A549 (cell line): ENCODE measurements around the gene PRKD1. TPM values are rescaled to one million over a fixed set of nuclear protein-coding genes. Genes with fewer than 3 reads are reported as not detected.
A peak's percentile ranks its signal among the peaks of the same experiment; 100 is the strongest.

Experiments used
- ATAC-seq, 2 experiments: fragments of 200-7000 bp in 1 of 2; fragments of >200 bp in 1 of 2; cut with Nextera tagmentation in 1 of 2; cut with Tn5 transposase in 1 of 2; 3 replicates each; pipeline versions ENCODE4 v1.8.0 to v1.9.1; 2018 to 2020; ENCODE audit warnings: mild to moderate bottlenecking in 1 of 2, moderate library complexity in 1 of 2
- CTCF ChIA-PET: fragments of 300-600 bp; sonication (Branson Sonifier 250); formaldehyde crosslinking; extraction: SDS; loops from one replicate; lab custom pipeline; 2021; ENCODE audit warnings: antibody characterized with exemption, inconsistent platforms; lab: Yijun Ruan, JAX
- POLR2A ChIA-PET: fragments of 350-600 bp; formaldehyde crosslinking; extraction: SDS; loops from one replicate; lab custom pipeline; 2021; ENCODE audit warnings: antibody characterized with exemption, inconsistent platforms; lab: Yijun Ruan, JAX
- DNase-seq, 2 experiments: peaks; one replicate each; pipeline versions ENCODE4 v3.0.0 to v3.0.0-alpha.2; 2011 to 2016; ENCODE audit warnings: low read depth in 1 of 2, low spot score in 1 of 2
- FAIRE-seq: peaks from 2 replicates; lab custom pipeline; 2011; peaks lifted over from hg19 to GRCh38; lab: Jason Lieb, UNC
- H3K27ac ChIP-seq, 2 experiments: fragments of >200 bp; sonication (Bioruptor Twin); formaldehyde crosslinking; 3 replicates each; pipeline ENCODE4 v1.5.1; 2016 to 2017
- H3K4me1 ChIP-seq: fragments of >200 bp; sonication (Bioruptor Twin); formaldehyde crosslinking; 3 replicates; pipeline ENCODE4 v1.6.1; 2016
- H3K4me2 ChIP-seq: fragments of >200 bp; sonication (Bioruptor Twin); formaldehyde crosslinking; 3 replicates; pipeline ENCODE4 v1.6.1; 2016
- H3K4me3 ChIP-seq: fragments of >200 bp; sonication (Bioruptor Twin); formaldehyde crosslinking; 3 replicates; pipeline ENCODE4 v1.5.1; 2016
- H3K9me3 ChIP-seq: fragments of >200 bp; sonication (Bioruptor Twin); formaldehyde crosslinking; 3 replicates; pipeline ENCODE4 v1.6.1; 2016
- CBX2 ChIP-seq: fragments of 200-600 bp; sonication (generic); IDR thresholded peaks from 2 replicates; pipeline ENCODE4 v1.6.1; 2016; ENCODE audit warnings: low read depth, mild to moderate bottlenecking, borderline replicate concordance
- CBX8 ChIP-seq: fragments of 200-600 bp; sonication (generic); IDR thresholded peaks from 2 replicates; pipeline ENCODE4 v1.6.1; 2016
- EHF ChIP-seq: fragments of 250-450 bp; sonication (Bioruptor Pico); IDR thresholded peaks from 2 replicates; pipeline ENCODE4 v1.5.0; 2020; ENCODE audit warnings: mild to moderate bottlenecking
- EP300 ChIP-seq, 2 experiments: fragments of >200 bp; sonication (Bioruptor Twin); formaldehyde crosslinking; IDR thresholded peaks; 2 replicates in 1 of 2; 3 replicates in 1 of 2; pipeline ENCODE4 v1.6.1; 2016 to 2017
- GATA3 ChIP-seq: IDR thresholded peaks from 2 replicates; pipeline ENCODE4 v1.6.1; 2012; ENCODE audit warnings: borderline replicate concordance
- HOXA7 ChIP-seq: fragments of 250-450 bp; sonication (Bioruptor Pico); IDR thresholded peaks from 2 replicates; pipeline ENCODE4 v1.5.0; 2020; ENCODE audit warnings: mild to moderate bottlenecking, moderate library complexity
- KDM5A ChIP-seq: fragments of 200-600 bp; sonication (generic); IDR thresholded peaks from 2 replicates; pipeline ENCODE4 v1.6.1; 2016; ENCODE audit warnings: antibody characterized with exemption, mild to moderate bottlenecking
- MAFK ChIP-seq: fragments of 450-650 bp; IDR thresholded peaks from 2 replicates; pipeline ENCODE4 v1.6.1; 2014; ENCODE audit not compliant: partially characterized antibody
- NPAS2 ChIP-seq: fragments of 250-450 bp; sonication (Bioruptor Pico); IDR thresholded peaks from 2 replicates; pipeline ENCODE4 v1.8.0; 2022; ENCODE audit warnings: mild to moderate bottlenecking, moderate library complexity, borderline replicate concordance
- PHF8 ChIP-seq: fragments of 200-600 bp; sonication (generic); IDR thresholded peaks from 2 replicates; pipeline ENCODE4 v1.6.1; 2016; ENCODE audit warnings: low read depth, mild to moderate bottlenecking, antibody characterized with exemption, moderate library complexity, borderline replicate concordance
- POLR2AphosphoS2 ChIP-seq: conservative IDR thresholded peaks from 2 replicates; pipeline ENCODE4 v1.6.1; 2012; ENCODE audit warnings: low read length, improper control_type of control experiment, inconsistent platforms
- RAD21 ChIP-seq, 2 experiments: fragments of >200 bp in 1 of 2; sonication (Bioruptor Twin) in 1 of 2; formaldehyde crosslinking in 1 of 2; IDR thresholded peaks in 1 of 2; conservative IDR thresholded peaks in 1 of 2; 2 replicates in 1 of 2; 3 replicates in 1 of 2; pipeline ENCODE4 v1.6.1; 2012 to 2018; ENCODE audit warnings: inconsistent platforms in 1 of 2
- RCOR1 ChIP-seq: fragments of 150-350 bp; IDR thresholded peaks from 2 replicates; pipeline ENCODE4 v1.6.1; 2014; ENCODE audit warnings: antibody characterized with exemption, low read length, low read depth
- RNF2 ChIP-seq: fragments of 200-600 bp; sonication (generic); IDR thresholded peaks from 2 replicates; pipeline ENCODE4 v1.6.1; 2016; ENCODE audit warnings: low read depth, mild to moderate bottlenecking, antibody characterized with exemption, moderate library complexity, borderline replicate concordance
- SREBF2 ChIP-seq: fragments of 450-650 bp; IDR thresholded peaks from 2 replicates; pipeline ENCODE4 v1.6.1; 2014; ENCODE audit warnings: mild to moderate bottlenecking, moderate library complexity
- TFCP2L1 ChIP-seq: fragments of 250-450 bp; sonication (Bioruptor Pico); IDR thresholded peaks from 2 replicates; pipeline ENCODE4 v1.5.0; 2021; ENCODE audit warnings: mild to moderate bottlenecking
- ZSCAN20 ChIP-seq: fragments of 250-450 bp; sonication (Bioruptor Pico); IDR thresholded peaks from 2 replicates; pipeline ENCODE4 v1.8.0; 2022; ENCODE audit warnings: mild to moderate bottlenecking, moderate library complexity
- WGBS: methylation state at CpG from one replicate; pipeline ENCODE4 v1.1.6; 2017; ENCODE audit errors: missing lambda C conversion rate; 5-methylcytosine and 5-hydroxymethylcytosine counted together
- polyA plus RNA-seq, 4 experiments: library from polyadenylated mRNA; depleted of rRNA in 3 of 4; stranded (reverse); fragments of >200 nt; fragmentation: RNase III in 1 of 4; extraction: RNeasy Plus Mini Kit Qiagen cat#74134 plus additional on column Dnase treatment in 1 of 4; gene quantifications; 2 replicates in 3 of 4; 3 replicates in 1 of 4; pipeline ENCODE4 v1.2.3, GENCODE V29; 2011 to 2017
- TF ChIP-seq, protein P1 (sequence below): IDR thresholded peaks from 2 replicates; pipeline ENCODE4 v1.6.1; 2012
- TF ChIP-seq, protein P2 (sequence below): fragments of >200 bp; sonication (Bioruptor Twin); formaldehyde crosslinking; IDR thresholded peaks from 3 replicates; pipeline ENCODE4 v1.6.1; 2016
- TF ChIP-seq, protein P3 (sequence below): fragments of 250-450 bp; sonication (Bioruptor Pico); IDR thresholded peaks from 2 replicates; pipeline ENCODE4 v1.5.0; 2021; ENCODE audit warnings: mild to moderate bottlenecking, moderate library complexity, borderline replicate concordance
- TF ChIP-seq, protein P4 (sequence below): fragments of 450-650 bp; IDR thresholded peaks from 2 replicates; pipeline ENCODE4 v1.6.1; 2014; ENCODE audit warnings: antibody characterized with exemption
- TF ChIP-seq, protein P5 (sequence below): fragments of 200-600 bp; sonication (generic); IDR thresholded peaks from 2 replicates; pipeline ENCODE4 v1.6.1; 2016; ENCODE audit warnings: antibody characterized with exemption, mild to moderate bottlenecking, moderate library complexity

PRKD1 gene
- polyA plus RNA-seq, 2 of the 4 experiments (the other 2 are of a cell fraction) = 3.0 to 7.8 TPM

DNA sequence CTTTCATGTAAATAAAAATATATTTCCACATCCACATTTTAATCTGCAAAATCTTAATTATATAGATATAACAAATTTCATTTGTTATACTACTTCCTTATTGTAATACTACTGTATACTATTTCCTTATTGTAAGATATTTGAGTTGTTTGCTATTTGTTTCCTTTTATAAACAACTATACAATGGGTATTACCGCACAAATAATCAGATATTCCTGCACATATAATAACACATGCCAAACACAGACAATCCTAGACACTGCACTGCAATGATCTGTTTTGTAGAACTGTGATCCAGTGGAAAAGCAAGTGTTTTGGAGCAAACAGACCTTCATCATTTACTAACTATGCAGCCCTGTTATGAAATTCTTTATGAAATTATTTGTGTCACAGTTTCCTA lies 30.5 kb downstream of the PRKD1 start:
- ATAC-seq (no peak), FAIRE-seq (no peak), DNase-seq (no peak)
- Histone ChIP-seq H3K27ac (no peak overlapping the region), H3K4me1 (peaks cover 9% of the 10 kb centered on the region; the same call in 2 of the 3 replicates), H3K4me2 (no peak overlapping the region), H3K4me3 (no peak overlapping the region), H3K9me3 (no peaks in the 10 kb centered on the region)
- CTCF ChIA-PET = no interaction called here
- POLR2A ChIA-PET = no interaction called here
- TF ChIP-seq, protein P1, sequence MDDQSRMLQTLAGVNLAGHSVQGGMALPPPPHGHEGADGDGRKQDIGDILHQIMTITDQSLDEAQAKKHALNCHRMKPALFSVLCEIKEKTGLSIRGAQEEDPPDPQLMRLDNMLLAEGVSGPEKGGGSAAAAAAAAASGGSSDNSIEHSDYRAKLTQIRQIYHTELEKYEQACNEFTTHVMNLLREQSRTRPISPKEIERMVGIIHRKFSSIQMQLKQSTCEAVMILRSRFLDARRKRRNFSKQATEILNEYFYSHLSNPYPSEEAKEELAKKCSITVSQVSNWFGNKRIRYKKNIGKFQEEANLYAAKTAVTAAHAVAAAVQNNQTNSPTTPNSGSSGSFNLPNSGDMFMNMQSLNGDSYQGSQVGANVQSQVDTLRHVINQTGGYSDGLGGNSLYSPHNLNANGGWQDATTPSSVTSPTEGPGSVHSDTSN = no peak
- no peak for TF ChIP-seq EHF
- TF ChIP-seq SREBF2 = no peak
- TF ChIP-seq, protein P2, sequence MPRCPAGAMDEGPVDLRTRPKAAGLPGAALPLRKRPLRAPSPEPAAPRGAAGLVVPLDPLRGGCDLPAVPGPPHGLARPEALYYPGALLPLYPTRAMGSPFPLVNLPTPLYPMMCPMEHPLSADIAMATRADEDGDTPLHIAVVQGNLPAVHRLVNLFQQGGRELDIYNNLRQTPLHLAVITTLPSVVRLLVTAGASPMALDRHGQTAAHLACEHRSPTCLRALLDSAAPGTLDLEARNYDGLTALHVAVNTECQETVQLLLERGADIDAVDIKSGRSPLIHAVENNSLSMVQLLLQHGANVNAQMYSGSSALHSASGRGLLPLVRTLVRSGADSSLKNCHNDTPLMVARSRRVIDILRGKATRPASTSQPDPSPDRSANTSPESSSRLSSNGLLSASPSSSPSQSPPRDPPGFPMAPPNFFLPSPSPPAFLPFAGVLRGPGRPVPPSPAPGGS = no peak
- TF ChIP-seq, protein P3, sequence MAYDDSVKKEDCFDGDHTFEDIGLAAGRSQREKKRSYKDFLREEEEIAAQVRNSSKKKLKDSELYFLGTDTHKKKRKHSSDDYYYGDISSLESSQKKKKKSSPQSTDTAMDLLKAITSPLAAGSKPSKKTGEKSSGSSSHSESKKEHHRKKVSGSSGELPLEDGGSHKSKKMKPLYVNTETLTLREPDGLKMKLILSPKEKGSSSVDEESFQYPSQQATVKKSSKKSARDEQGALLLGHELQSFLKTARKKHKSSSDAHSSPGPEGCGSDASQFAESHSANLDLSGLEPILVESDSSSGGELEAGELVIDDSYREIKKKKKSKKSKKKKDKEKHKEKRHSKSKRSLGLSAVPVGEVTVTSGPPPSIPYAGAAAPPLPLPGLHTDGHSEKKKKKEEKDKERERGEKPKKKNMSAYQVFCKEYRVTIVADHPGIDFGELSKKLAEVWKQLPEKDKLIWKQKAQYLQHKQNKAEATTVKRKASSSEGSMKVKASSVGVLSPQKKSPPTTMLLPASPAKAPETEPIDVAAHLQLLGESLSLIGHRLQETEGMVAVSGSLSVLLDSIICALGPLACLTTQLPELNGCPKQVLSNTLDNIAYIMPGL (CRISPR knock-in tag) = no peak
- TF ChIP-seq ZSCAN20 (CRISPR knock-in tag) = no peak
- no peak for TF ChIP-seq POLR2AphosphoS2
- TF ChIP-seq MAFK = no peak
- TF ChIP-seq RAD21 (conservative IDR thresholded peaks at IDR 0.05 in 1 of 2, IDR thresholded peaks at IDR 0.05 in 1 of 2) = no peak
- no peak for TF ChIP-seq EP300 (IDR thresholded peaks at IDR 0.05)
- TF ChIP-seq GATA3 = no peak
- WGBS = 86% methylated on average over 1 of the region's 1 CpG

DNA sequence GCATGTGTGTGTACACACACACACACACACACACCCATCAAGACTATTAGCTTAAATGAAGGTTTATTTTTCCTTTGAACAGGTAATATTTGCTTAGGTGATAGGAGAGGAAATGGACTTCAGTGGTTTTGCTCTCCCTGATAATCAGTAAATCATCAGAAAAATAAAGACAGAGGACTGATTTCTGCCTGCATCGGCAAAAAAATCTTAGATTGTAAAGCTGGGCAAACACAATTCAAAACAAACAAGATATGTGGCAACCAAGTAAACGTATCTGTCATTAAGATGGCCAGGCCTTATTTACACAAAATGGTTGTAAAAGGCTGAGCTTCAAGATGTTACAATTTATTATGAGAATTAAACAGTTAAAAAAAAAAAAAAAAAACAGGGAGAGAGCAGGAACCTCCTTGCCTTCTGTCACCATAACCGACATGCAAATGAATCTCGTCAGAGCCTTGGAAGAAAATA lies 31.3 kb downstream of the PRKD1 start:
- FAIRE-seq (no peak), DNase-seq (peak in 1 of 2 experiments; percentile 9)
- Histone ChIP-seq H3K9me3 (no peaks in the 10 kb centered on the region), H3K4me2 (no peak overlapping the region)
- peak; percentile 84 for TF ChIP-seq MAFK
- no peak for TF ChIP-seq TFCP2L1 (CRISPR knock-in tag)
- no peak for TF ChIP-seq NPAS2 (CRISPR knock-in tag)
- TF ChIP-seq, all 56 proteins: peak for 1
- H3K4me3 ChIP-seq = no peak overlapping the region
- WGBS = 46% methylated on average over 4 of the region's 4 CpGs
- POLR2A ChIA-PET = no interaction called here
- no peak overlapping the region for H3K27ac ChIP-seq
- ATAC-seq = no peak
- CTCF ChIA-PET = no interaction called here
- peaks cover 9% of the 10 kb centered on the region; the same call in 2 of the 3 replicates for H3K4me1 ChIP-seq

DNA sequence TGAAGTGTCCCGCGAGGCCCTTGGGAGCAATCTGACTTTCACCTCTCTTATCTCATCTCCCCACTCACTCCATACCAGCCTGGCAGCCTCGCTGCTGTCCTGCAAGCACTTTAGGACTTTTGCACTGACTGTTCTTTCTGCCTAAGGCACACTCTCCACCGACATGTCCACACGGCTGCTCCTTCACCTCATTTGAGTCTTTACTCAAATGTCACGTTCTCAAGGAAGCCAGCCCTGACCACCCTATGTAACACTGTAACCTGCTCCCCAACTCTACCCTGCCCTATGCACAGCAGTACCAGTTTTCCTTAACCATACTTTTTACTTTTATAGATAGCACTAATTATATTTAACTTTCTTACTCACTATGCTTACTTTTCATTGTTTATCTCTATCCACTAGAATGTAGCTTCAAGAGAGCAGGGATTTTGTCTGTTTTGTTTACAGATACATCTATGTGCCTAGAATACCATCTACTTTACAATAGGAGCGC lies 32.0 kb downstream of the PRKD1 start:
- H3K4me2 ChIP-seq = no peak overlapping the region; the same call in 2 of the 3 replicates
- DNase-seq = no peak
- WGBS = 52% methylated on average over 7 of the region's 7 CpGs
- no peaks in the 10 kb centered on the region for H3K9me3 ChIP-seq
- ChIA-PET POLR2A (no interaction called here), CTCF (no interaction called here)
- ATAC-seq = peak in 1 of 2 experiments; percentile 35; a peak in 3 of 6 replicates
- no peak for FAIRE-seq
- peaks cover 9% of the 10 kb centered on the region; the same call in 2 of the 3 replicates for H3K4me1 ChIP-seq
- no peak overlapping the region for H3K4me3 ChIP-seq
- TF ChIP-seq RCOR1 = no peak
- no peak for TF ChIP-seq KDM5A
- no peak for TF ChIP-seq RNF2
- TF ChIP-seq CBX2 = no peak
- no peak for TF ChIP-seq CBX8
- TF ChIP-seq, protein P4, sequence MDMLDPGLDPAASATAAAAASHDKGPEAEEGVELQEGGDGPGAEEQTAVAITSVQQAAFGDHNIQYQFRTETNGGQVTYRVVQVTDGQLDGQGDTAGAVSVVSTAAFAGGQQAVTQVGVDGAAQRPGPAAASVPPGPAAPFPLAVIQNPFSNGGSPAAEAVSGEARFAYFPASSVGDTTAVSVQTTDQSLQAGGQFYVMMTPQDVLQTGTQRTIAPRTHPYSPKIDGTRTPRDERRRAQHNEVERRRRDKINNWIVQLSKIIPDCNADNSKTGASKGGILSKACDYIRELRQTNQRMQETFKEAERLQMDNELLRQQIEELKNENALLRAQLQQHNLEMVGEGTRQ = no peak
- TF ChIP-seq, protein P5, sequence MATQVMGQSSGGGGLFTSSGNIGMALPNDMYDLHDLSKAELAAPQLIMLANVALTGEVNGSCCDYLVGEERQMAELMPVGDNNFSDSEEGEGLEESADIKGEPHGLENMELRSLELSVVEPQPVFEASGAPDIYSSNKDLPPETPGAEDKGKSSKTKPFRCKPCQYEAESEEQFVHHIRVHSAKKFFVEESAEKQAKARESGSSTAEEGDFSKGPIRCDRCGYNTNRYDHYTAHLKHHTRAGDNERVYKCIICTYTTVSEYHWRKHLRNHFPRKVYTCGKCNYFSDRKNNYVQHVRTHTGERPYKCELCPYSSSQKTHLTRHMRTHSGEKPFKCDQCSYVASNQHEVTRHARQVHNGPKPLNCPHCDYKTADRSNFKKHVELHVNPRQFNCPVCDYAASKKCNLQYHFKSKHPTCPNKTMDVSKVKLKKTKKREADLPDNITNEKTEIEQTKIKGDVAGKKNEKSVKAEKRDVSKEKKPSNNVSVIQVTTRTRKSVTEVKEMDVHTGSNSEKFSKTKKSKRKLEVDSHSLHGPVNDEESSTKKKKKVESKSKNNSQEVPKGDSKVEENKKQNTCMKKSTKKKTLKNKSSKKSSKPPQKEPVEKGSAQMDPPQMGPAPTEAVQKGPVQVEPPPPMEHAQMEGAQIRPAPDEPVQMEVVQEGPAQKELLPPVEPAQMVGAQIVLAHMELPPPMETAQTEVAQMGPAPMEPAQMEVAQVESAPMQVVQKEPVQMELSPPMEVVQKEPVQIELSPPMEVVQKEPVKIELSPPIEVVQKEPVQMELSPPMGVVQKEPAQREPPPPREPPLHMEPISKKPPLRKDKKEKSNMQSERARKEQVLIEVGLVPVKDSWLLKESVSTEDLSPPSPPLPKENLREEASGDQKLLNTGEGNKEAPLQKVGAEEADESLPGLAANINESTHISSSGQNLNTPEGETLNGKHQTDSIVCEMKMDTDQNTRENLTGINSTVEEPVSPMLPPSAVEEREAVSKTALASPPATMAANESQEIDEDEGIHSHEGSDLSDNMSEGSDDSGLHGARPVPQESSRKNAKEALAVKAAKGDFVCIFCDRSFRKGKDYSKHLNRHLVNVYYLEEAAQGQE = no peak
- TF ChIP-seq TFCP2L1 (CRISPR knock-in tag) = no peak
- no peak for TF ChIP-seq PHF8
- no peak for TF ChIP-seq HOXA7 (CRISPR knock-in tag)
- TF ChIP-seq EHF = no peak
- no peak overlapping the region for H3K27ac ChIP-seq
